Renal cortex interstitium (tissue), 11 donors: ENCODE measurements around the gene DHX58. TPM values are rescaled to one million over a fixed set of nuclear protein-coding genes. Genes with fewer than 3 reads are reported as not detected.
A peak's percentile ranks its signal among the peaks of the same experiment; 100 is the strongest.

Source experiments
- DNase-seq, 11 donors: peaks; one replicate each; pipeline ENCODE4 v3.0.0-alpha.2; 2013; ENCODE audit warnings: low read depth in 9 of 11, low spot score in 4 of 11; ENCODE audit errors: extremely low read depth in 1 of 11
- polyA plus RNA-seq, 3 donors: library from polyadenylated mRNA; unstranded; fragments of 120-200 nt; gene quantifications; one replicate each; pipeline ENCODE4 v1.2.1, GENCODE V29; 2013; ENCODE audit not compliant: insufficient read length in 3 of 3

Gene DHX58
- polyA plus RNA-seq, 3 donors, result 7.1 to 13.3 (median 7.1) TPM

DNA sequence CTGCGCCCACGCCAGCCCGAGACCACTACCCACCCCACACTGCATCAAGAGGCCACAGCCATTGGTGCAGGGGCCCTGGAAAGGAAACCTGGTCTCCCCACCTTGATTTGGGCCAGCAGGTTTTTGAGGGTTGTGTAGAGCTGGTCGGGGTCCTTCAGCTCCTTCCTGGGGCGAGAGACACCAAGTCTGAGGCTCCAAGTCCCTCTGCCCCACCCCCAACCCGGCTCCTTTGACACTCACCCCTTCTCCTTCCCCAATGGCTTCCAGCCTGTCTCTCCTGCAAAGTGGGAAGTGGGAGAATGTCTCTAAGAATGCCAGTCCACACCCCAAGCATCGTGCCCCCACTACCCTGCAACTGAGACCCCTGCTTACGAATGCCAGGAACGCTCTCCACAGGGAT is 1.6 kb upstream of the DHX58 start:
- no peak for DNase-seq

DNA sequence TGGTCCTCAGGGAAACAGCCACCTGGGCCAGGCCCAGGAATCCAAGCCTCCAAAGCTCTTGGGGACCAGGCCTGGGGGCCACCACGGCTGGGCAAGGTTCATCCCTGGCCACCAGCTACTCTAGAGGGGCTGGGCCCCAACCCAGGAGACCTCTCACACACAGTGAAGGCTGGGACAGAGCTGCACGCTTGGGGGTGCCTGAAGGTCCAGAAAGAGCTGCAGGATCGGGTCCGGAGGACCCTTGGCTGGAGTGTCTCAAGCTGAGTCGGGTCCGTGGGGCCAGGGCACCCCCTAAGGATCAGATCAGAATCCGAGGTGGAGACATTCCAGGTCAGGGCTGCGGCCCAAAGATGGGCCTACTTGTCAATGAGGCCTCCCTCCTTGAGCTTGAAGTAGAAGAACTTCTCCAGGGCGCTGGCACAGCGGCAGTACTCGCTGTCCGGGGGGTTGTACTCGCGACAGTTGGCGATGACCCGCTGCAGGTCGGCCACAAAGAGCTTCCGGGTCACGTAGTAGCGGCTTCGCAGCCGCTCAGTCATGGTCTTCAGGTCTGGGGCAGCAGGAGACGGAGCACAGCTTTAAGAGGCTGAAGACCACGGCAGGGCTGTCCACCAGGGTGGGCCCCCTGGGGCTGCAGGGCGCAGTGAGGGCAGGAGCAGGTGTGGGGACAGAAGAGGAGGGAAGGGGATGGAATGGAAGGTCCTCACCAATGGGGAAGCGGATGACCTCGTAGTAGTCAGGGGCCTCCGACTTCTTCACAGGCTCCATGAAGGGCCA is 967 bp upstream of the DHX58 start:
- DNase-seq, result no peak

DNA sequence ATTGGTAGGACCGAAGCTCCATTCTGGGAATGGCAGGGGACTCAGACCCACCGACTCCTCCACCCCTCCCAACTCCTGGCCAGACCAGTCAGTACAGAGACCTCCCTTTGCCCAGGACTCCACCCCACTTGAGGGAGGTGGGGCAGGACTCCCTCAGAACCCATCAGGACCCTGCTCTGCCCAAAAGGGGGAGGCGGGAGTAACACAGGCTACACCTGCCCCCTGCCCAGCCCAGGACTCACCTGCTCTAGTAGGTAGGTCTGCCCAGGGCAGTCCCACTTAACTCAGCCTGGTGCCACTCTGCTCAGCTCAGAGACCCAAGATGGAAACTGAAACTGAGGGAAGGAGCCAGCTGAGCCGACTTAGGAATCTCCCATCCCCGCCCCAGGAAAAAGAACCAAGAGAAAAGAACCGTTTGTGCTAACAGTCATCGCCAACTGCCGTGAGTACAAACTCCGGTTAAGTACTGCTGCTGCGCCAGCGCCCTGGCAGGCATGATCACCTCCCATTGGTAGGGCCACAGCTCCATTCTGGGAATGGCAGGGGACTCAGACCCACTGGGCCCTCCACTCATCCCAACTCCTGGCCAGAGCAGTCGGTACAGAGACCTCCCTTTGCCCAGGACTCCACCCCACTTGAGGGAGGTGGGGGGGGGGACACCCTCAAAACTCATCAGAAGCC is 503 bp downstream of the DHX58 start:
- no peak for DNase-seq

DNA sequence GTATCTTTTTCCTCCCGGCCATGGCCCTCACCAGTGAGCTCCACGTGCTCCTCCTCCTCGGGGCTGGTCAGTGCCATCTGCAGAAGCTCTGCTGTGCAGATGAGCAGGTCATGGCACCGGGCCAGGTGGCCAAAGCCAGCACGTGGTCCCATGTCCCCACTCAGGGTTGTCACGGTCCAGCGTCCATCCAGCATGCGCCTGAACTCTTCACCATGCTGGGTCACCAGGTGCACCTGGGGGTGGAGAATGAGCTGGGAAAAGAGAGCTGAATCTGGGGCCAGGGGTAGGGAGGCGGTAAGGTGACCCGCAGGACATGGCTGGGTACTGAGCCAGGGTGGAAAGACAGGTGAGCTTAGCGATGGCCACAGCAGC is 1.3 kb downstream of the DHX58 start:
- DNase-seq, result no peak

DNA sequence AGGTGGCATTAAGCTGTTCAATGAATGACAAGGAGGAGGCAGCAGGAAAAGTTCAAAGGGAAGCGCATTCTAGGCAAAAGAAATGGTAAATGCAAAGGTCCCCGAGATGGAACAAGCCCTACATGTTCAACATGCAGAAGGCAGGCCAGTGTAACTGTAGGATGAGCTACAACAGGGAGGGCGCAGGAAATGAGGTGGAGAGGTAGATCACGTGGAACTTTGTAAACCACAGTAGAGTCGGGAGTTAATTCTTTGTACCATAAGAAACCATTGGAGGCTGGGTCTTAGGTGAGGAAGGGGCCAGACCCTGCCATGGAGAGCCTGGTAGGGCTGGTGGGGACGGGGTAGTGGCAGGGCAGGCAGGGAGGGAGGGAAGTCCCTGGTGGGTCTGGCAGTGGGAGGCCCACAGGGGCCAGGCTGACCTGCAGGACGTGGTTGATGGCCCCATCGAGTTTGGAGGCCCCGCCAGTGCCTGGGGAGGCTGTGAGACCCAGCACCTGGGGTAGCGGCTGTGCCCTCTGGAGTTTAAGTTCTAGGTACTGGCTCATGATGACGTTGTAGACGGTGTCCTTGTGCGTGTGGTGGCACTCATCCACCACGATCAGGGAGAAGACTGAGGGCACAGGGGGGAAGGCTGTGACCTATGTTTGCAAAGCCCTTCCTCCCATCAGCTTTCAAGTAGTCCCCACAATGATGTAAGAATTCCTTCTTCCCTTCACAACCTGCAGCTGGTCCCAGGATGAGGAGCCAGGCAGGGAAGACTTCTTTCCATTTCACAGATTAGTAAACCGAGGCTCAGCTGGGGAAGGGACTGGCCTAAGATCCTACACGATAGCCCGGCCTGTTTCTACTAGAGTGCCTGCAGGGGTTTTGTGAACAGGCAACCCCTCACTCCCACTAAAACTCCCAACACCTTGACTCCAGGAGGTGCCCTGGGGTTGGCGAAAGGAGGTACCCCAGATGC is 1.9 kb downstream of the DHX58 start:
- DNase-seq, result no peak

DNA sequence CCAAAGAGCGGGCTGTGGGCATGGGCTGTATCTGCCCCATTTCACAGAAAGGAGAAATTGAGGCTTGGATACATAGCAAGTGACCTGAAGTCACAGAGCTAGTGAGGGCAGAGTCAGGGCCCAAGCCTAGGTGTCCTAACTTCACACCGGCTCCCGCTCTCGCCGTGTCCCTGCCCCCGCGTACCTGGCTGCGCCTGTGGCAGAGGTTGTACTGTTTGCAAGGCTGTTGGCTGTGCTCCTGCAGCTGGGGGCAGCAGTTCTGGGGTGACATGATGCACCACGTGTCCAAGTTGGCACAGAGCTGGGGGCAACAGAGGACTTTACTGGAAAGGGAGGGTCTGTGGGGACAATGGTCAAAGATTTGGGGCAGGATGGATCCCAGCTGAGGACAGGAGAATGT is 3.4 kb downstream of the DHX58 start:
- DNase-seq, result no peak

DNA sequence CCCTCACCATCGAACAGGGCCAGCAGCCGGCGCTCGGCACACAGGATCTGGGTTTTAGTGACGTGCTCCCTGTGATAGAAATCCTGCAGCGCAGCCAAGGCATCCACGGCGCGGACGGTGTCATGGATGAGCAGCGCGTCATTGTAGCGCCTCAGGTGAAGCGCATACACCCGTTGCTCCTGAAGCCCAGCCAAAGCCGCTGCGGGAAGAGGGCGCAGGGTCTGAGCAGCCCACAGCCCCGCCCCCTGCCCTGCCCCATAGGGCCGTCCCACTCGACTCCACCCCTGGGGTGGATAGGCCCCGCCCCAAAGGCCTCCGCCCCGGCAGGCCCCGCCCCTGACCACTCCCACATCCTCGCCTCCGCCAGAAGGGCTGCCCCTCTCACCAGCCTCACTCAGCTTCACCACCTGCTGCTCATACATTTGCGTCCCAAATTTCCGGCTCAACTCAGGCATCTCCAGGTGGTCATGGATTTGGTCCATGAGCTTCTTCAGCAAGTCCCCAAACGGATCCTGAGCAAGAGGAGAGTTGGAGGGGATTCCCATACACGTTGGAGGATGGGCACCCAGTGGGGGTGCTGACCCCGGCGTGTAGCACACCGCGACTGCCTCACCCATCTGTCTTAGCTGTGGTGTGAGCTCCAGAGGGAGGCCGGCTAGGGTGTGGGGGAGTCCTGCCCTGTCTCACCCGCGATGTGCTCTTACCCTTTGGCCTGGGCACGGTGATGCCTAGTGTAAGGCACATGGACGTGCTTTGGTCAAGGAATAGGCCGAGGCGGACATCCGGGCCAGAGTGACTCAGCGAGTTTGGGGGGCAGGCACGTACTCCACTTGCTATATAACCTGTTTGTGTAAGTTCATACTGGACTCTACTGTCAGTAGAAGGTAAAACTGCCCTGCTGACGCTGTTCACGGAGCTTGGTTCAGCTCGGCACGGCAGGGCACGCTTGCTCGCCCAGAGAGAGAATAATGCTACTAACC is 4.6 kb downstream of the DHX58 start:
- peak in 8 of 11 donors; percentile 57 to 75 (median 69) for DNase-seq

DNA sequence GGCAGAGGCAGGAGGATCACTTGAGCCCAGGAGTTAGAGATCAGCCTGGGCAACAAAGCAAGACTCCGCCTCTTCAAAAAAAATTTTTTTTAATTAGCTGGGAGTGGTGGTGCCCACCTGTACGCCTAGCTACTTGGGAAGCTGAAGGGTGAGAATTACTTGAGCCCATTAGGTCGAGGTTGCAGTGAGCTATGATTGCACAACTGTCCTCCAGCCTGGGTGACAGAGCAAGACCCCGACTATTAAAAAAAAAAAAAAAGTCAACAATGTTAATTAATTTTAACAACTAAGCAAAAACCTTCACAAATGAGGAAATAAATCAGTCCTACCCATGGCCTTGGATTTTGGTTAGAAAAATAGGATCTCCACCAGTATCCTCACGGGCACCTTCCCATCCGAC is 5.4 kb downstream of the DHX58 start:
- DNase-seq, result no peak

DNA sequence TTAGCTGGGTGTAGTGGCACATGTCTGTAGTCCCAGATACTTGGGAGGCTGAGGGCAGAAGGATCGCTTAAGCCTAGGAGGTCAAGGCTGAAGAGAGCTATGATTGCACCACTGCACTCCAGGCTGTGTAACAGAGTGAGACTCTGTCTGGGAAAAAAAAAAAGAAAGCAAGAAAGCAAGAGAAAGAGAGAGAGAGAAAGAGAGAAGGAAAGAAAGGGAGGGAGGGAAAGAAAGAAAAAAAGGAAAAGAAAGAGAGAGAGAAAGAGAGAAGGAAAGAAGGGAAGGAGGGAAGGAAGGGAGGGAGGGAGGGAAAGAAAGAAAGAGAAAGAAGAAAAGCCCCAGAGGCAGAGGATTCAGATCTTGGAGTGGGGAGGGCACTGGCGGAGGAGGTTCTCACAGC is 6.5 kb downstream of the DHX58 start:
- DNase-seq, result no peak

DNA sequence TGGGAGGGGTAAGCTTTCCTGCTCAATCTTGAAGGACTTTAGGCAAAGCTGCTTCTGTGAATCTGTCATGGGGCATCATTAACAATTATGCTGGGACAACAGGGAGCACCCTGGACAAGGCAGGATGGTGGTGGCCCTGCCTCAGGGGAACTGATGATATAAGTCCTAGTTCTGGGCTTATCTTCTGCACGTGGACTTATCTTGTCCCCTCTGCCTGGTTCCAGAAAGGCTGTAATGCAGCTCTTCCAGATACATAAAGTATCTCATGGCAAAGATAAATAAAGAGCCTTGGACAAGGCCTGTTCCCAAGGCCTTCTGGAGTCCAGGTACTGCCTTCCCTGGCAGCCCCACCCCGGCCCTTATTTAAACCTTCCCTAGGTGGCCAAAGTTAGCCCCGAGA is 8.2 kb downstream of the DHX58 start:
- DNase-seq, result no peak

DNA sequence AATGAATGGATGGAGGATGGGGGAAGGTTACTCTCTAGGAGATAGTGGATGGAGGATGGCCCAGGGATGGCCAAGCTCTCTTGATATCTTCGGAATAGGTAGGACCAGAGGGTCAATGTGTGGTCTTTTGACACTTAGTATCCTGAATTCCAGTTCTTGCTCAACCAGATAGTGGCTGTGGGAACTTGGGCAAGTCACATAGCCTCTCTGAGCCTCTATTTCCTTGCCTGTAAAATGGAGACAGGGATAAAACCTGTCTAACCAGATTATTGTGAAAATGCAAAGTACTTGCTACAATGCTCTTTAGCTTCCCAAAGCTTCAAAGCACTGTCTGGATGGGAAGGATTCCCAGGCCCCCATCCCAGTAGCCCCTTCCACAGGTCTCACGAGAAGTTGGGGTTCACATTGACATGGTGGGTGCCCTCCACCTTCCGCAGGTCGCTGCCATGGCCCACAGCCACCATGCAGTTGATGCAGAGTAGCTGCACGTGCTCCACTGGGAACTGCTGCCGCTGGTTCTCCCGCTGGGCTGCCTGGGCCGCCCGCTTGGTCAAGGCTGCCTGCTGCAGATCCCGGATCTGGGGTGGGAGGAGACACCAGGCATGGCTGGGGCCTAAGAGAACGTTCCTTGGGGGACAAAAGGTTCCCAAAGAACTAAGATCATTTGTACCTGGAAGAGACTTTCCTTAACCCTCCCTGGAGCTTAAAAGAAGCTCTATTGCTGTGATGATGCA is 9.1 kb downstream of the DHX58 start:
- no peak for DNase-seq

DNA sequence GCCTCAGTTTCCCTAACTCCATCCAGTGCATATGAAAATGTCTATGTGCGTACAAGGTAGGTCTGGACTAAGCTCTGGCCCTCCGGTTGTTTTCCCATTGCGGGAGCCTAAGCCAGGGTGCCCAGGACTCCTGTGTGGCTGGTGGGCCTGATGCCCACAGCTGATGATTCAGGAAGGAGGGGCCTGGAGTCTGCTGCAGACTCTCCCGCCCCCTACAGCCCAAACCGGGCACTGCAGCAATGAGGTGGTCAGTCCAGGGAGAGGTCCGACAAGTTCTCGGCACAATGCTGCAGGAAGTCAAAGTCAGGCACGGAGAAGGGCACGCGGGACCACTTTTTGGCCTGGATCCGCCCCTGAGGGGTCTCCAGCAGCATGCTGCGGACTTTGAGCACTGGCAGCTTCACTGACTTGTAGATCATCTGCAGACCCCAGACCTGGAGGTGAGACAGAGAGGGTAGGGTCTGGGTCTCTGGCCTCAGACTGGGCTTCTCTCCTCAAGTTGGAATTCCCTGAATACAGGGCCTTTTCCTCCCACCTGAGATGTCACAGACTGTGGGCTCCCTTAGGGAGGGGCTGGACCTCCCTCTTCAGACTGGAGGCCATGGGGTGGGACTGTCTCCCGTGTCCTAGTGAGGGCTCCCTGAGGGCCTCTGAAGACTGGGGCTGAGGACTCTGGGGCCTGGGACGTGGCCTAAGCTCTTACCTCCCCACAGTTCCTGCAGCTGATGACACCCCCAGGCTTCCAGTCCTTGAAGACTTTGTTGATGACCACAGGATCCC is 10.8 kb downstream of the DHX58 start:
- peak in 2 of 11 donors; percentile 43 to 60 for DNase-seq

DNA sequence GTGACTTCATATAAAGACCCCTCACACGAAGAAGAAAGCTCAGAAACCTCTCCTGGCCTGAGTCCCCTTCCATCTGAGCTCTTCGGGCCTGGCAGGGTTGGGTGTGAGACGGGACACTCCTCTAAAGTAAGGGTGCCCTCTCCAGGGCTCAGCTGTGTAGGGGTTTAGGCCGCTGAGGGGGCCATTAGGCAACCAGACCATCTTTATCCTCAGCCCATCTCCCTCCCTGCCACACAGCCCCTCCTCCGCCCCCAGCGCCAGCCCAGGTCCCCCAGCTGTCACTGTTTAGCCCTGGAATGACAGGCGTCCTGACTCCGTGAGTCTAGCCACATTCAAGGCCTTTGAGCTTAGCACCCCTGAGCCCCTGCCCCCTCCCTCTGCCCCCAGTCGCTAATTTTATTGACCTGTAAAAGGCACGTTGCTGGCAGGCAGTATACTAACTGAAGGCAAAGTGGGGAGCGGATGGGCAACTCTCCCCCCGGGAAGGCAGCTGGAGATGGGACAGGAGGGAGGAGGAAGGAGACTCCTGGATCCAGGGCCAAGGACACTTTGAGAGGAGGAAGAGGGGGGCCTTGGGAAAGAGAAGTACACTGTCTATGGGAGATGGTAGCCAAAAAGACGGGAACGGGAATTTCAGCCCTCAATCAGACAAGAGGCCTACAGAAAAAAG is 13.6 kb downstream of the DHX58 start:
- DNase-seq, result no peak

DNA sequence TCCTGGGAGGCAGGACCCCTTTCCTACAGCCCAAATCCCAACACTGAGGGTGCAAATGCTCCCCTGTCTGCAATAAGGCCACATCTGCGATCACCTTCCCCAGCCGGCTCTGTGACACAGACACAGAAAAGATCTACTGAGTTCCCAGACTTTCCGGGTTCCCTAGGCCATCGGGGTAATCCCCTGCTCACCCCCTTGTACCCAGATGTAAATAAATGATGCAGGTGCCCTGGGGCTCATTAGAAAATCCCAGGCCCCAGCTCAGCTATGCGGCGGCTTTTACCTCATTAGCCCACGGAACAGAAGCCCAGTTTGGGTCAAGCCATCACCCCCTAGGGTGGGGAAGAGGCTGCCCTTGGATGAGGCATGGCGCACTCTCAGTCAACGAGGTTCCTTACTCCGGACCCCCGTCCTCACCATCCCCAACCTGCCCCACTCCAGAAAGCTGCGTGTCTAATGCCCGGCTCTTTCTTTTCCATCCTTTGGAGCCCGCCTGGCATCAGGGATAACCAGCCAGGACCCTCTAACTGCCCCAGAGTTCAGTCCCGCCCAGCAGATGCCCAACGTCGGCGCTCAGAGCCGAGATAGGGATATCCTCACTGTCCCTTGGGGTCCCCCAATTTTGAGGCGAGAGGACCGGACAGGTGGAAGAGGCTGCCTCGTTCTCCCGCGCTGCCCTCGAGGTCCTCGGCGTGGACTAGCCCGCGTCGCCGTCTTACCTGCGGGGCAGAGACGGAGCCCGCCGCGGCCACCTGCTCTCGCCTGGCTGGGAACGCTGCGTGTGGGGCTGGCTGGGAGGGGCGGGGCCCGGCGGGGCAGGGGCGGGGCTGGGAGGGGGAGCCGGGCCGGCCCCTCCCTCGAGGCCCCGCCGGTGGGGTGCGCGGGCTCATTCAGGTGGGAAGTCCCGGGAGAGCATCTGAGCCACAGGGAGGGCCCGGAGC is 14.6 kb downstream of the DHX58 start, which contains the start of gene ZNF385C:
ZNF385C (minus strand) TSS at position 783 of the 941 bp plus-strand sequence. CDS start 35,417 bp downstream, outside the sequence.
- DNase-seq, result no peak

DNA sequence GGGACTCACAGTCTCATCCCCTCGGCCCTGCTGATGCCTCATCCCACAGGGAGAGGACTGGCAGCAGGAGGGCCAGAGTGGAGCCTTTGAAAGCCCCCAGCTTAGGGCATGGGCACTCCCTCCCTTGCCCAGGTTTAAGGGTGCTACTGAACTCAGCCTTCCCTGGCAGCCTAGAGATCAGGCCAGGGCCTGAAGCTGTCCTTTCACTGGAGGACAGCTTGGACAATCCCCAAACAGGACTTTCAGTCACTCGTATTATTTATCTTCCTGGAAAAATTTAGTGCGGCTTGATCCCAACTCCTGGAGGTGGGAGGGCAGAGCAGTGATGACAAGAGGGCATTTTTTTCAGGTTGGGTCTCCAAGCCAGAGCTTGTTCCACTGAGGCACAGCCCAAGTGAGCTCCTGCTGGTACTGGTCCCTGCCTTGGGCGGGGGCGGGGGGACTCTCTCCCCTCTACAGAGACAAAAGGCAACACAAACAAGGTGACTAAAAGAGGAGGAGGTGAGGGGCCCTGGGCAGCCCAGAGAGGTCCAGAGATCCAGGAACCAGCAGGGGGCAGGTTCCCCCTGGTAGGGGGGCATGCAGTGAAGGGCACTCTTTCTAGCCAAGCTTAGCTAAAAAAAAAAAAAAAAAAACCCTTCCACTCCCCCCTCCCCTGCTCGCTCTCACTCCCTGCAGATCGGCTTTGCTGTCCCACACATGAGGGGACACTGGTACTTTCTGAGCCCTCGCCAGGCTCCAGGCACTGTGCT is 16.0 kb downstream of the DHX58 start:
- DNase-seq, result no peak
